NCI-H1436 treated with DMSO at 0.1 percent for 48 hours (cell line): ENCODE data around the gene HCN3.
"Not testable (repeated sequence)": the region's sequence is repeated elsewhere in the genome, so short reads cannot be mapped to it uniquely, and the experiment has no call there.

ENCODE experiments used
- DNase-seq: peaks from one replicate; lab custom pipeline; 2025; lab: John Stamatoyannopoulos, UW

Gene HCN3

DNA sequence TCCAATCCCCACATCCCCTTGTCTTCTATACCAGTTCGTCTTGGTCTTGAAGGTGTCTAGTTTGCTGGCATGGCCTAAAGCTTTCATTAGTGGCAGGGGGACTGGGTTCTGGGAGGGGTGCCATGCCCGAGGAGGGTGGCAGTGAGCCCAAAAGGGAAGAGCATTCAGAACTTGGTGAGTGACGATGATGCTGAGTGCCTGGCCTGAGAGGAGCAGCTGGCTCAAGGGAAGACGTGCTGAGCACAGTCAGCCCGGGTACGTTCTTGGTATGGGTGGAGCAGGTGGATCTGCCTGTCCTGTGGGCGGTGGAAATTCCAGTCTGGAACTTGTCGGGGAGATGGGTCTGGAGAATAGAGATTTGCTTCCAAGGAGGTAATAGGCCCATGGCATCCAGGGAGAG lies 36.0 kb downstream of the HCN3 start:
- DNase-seq = no peak

DNA sequence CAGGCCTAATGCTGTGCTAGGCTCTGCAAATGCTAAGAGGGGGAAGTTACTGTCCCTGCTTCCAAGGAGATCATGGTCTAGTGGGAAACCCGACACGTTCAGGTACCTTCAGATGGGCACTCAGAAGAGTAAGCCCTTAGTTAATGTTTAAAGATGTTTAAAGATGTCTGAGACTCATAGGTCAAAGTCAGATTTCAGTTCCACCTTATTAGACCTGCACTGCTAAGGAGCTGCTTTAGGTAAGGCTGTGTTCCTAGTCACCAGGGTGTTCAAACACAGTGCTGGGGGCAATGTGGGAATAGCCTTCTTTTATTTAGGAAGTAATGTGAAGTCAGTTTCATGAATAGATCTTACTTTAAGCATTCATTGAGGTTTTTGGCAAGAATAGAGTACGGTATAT lies 39.7 kb downstream of the HCN3 start:
- DNase-seq = no peak

- no peak for DNase-seq
Measured at GRCh38 chr1:155318082-155318481, 40.8 kb downstream of the HCN3 start.

DNA sequence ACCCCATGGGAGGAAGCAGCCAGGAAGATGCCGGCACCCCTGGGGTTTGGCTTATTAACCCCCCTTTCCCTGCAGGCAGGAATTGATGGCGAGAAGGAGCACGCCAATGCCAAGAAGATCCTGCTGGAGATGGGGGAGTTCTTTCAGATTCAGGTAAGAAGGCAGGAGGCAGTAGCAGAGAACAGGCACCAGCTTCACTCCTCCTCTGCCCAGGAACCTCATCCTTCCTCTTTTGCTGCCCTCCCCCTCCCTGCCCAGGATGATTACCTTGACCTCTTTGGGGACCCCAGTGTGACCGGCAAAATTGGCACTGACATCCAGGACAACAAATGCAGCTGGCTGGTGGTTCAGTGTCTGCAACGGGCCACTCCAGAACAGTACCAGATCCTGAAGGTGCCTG lies 42.3 kb downstream of the HCN3 start:
- no peak for DNase-seq

GRCh38 chr1:155320252-155320651 lies 43.0 kb downstream of the HCN3 start:
- DNase-seq = no peak

DNA sequence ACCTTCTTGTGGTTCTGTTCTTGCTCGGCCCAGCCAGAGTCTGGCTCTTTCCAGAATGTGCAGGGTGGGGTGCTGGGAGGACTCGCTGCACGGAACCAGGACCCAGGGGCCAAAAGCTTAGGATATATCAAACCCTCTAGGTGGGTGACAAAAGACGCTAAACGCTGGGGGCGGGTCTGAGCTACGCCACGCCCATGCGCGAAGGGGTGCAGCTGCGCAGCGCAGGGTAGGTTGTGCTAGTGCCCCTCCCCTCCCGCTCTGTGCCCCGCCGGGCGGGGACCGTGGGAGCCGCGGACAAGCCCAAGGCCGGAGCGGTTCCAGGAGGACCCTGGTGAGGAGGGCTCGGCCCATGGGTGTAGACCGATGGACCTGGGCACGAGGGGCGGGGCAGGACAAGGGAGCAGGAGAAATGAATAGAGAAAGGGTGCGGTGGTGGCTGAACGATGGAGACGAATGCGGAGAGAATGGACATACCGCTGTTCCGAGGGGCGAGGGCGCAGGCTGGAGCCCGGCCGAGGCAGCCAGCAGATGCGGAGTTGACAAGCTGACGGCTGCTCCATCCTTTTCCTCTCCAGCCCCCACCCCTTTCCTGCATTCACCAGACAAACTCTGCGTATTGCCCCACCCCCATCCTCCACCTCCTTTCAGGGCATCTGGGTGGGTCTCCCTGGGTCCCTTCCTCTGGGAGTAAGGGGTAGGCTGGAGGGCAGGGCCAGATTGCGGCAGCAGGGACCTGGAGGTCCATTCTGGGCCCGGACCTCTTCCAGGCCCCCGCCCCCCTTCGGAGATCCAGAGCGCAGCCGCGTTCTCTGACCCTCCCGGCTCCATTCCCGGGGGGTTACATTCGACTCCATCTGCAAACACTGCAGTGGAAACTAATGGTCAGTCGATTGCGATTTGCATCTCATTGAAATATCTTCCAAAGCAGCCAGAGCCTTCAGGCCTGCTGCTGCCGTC lies 43.7 kb downstream of the HCN3 start, which contains the start of gene RUSC1:
TSS of gene RUSC1 (plus strand) at position 234 of the 957 bp plus-strand sequence. CDS start 880 bp downstream, outside the sequence.
- DNase-seq = no peak

GRCh38 chr1:155321639-155322503 lies 44.6 kb downstream of the HCN3 start:
- DNase-seq = no peak

- no peak for DNase-seq
Measured at GRCh38 chr1:155322571-155322952, 45.3 kb downstream of the HCN3 start.

- no peak for DNase-seq
Measured at GRCh38 chr1:155322953-155323728, 45.9 kb downstream of the HCN3 start.

DNA sequence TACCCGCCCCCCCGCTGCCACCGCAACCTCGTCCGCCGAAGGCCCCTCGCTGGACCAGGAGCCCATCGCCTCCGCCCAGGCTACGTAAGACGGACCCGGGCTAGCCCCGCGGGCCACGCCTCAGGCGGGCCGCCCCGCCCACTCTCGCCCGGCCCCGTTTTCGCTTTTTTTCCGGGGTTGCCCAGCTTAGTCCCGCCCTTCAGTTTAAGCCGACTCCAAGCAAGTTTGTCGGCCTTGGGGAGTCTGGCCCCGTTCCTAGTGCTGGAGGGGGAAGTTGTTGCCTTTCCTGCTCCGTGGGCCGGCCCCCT lies 46.4 kb downstream of the HCN3 start:
- no peak for DNase-seq

GRCh38 chr1:155324037-155324716 lies 46.9 kb downstream of the HCN3 start:
- peak; percentile 72 for DNase-seq

- no peak for DNase-seq
Measured at GRCh38 chr1:155324717-155325602, 47.7 kb downstream of the HCN3 start.

DNA sequence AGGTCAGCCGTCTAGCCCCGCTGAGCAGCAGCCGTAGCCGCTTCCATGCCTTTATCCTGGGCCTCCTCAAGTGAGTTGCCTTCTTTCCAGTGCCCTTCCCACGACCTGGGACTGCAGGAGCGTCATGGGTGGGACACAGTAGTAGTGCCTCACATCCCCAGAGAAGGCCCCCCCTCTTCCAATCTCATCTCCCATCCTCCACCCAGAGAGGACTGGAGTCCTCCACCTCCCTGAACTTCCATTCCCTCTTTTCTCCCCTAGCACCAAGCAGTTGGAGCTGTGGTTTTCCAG lies 48.3 kb downstream of the HCN3 start:
- DNase-seq = no peak

GRCh38 chr1:155326020-155326526 lies 48.8 kb downstream of the HCN3 start:
- no peak for DNase-seq

DNA sequence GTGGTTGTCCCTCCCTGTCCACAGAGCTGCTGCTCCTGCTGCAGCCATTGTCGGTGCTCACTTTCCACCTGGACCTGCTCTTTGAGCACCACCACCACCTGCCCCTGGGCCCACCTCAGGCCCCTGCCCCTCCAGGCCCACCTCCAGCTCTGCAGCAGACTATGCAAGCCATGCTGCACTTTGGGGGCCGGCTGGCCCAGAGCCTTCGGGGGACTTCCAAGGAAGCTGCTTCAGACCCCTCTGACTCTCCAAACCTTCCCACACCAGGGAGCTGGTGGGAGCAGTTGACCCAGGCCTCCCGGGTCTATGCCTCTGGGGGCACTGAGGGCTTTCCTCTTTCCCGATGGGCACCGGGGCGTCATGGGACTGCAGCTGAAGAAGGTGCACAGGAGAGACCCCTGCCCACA lies 49.4 kb downstream of the HCN3 start:
- no peak for DNase-seq

GRCh38 chr1:155327981-155328380 lies 50.7 kb downstream of the HCN3 start:
- DNase-seq = no peak

- not testable (repeated sequence) for DNase-seq
Measured at GRCh38 chr1:155328856-155329255, 51.6 kb downstream of the HCN3 start.

GRCh38 chr1:155329980-155330598 lies 52.8 kb downstream of the HCN3 start:
- DNase-seq = no peak

GRCh38 chr1:155334962-155335361 lies 57.7 kb downstream of the HCN3 start:
- no peak for DNase-seq
